HG03457 (cell line): ENCODE measurements around the gene PGBD5.
"Not testable (repeated sequence)": the region's sequence is repeated elsewhere in the genome, so short reads cannot be mapped to it uniquely, and the experiment has no call there.

Source experiments
- ATAC-seq: cut with Tn5 transposase; IDR thresholded peaks from one replicate; pipeline ENCODE4 v1.9.1; 2021; ENCODE audit warnings: moderate number of reproducible peaks; ENCODE audit not compliant: unreplicated experiment

Gene PGBD5

GRCh38 chr1:230425252-230426091, 660 bp downstream of the PGBD5 start:
- no peak for ATAC-seq

GRCh38 chr1:230424391-230425251, 1.5 kb downstream of the PGBD5 start:
- ATAC-seq = no peak

- no peak for ATAC-seq
Observed at GRCh38 chr1:230423951-230424350, 2.2 kb downstream of the PGBD5 start.

GRCh38 chr1:230423261-230423660, 2.9 kb downstream of the PGBD5 start:
- ATAC-seq = no peak

GRCh38 chr1:230422221-230422981, 3.7 kb downstream of the PGBD5 start:
- ATAC-seq = no peak

- ATAC-seq = no peak
Observed at GRCh38 chr1:230421481-230421880, 4.7 kb downstream of the PGBD5 start.

GRCh38 chr1:230420372-230420771, 5.8 kb downstream of the PGBD5 start:
- not testable (repeated sequence) for ATAC-seq

GRCh38 chr1:230416430-230416829, 9.7 kb downstream of the PGBD5 start:
- ATAC-seq = no peak

- ATAC-seq = no peak
Observed at GRCh38 chr1:230415405-230416132, 10.6 kb downstream of the PGBD5 start.

GRCh38 chr1:230414694-230415093, 11.4 kb downstream of the PGBD5 start:
- no peak for ATAC-seq

GRCh38 chr1:230414102-230414501, 12.0 kb downstream of the PGBD5 start:
- no peak for ATAC-seq

- ATAC-seq = no peak
Observed at GRCh38 chr1:230413061-230413460, 13.1 kb downstream of the PGBD5 start.

GRCh38 chr1:230408971-230409370, 17.2 kb downstream of the PGBD5 start:
- ATAC-seq = no peak

GRCh38 chr1:230407351-230407750, 18.8 kb downstream of the PGBD5 start:
- ATAC-seq = no peak

- not testable (repeated sequence) for ATAC-seq
Observed at GRCh38 chr1:230406727-230407126, 19.4 kb downstream of the PGBD5 start.

- ATAC-seq = no peak
Observed at GRCh38 chr1:230403442-230403841, 22.7 kb downstream of the PGBD5 start.

- ATAC-seq = no peak
Observed at GRCh38 chr1:230401763-230402294, 24.3 kb downstream of the PGBD5 start.

- ATAC-seq = no peak
Observed at GRCh38 chr1:230401101-230401500, 25.0 kb downstream of the PGBD5 start.

GRCh38 chr1:230400007-230400344, 26.2 kb downstream of the PGBD5 start:
- no peak for ATAC-seq

- ATAC-seq = no peak
Observed at GRCh38 chr1:230399321-230400006, 26.7 kb downstream of the PGBD5 start.
